ENCODE measurements around the gene PAQR6.

The PAQR6 gene

GRCh38 chr1:156247460-156248322 lies at the start of gene PAQR6:
Gene PAQR6, minus strand, starts transcription at chr1:156248056. Its CDS starts 1,325 bp downstream, at chr1:156246731.
- no peak for DNase-seq

GRCh38 chr1:156295391-156295947 lies 47.6 kb upstream of the PAQR6 start, which contains the start of gene GLMP:
Gene GLMP, minus strand, starts transcription at chr1:156295679. Its CDS starts 34 bp downstream, at chr1:156295645.
- DNase-seq: peak; percentile 59

- no peak for DNase-seq
Measured at GRCh38 chr1:156293895-156294294, 46.0 kb upstream of the PAQR6 start.

- no peak for DNase-seq
Measured at GRCh38 chr1:156293098-156293434, 45.2 kb upstream of the PAQR6 start.

- peak; percentile 29 for DNase-seq
Measured at GRCh38 chr1:156291226-156292061, 43.6 kb upstream of the PAQR6 start.

- no peak for DNase-seq
Measured at GRCh38 chr1:156289857-156290256, 42.0 kb upstream of the PAQR6 start.

- DNase-seq: no peak
Measured at GRCh38 chr1:156286061-156286460, 38.2 kb upstream of the PAQR6 start.

GRCh38 chr1:156285437-156285836 lies 37.6 kb upstream of the PAQR6 start:
- DNase-seq: no peak

- DNase-seq: no peak
Measured at GRCh38 chr1:156284757-156285156, 36.9 kb upstream of the PAQR6 start.

GRCh38 chr1:156284112-156284511 lies 36.3 kb upstream of the PAQR6 start, which contains the start of gene TMEM79:
Gene TMEM79, plus strand, starts transcription at chr1:156284325. Its CDS starts 902 bp downstream, at chr1:156285227.
- DNase-seq: no peak

- DNase-seq: no peak
Measured at GRCh38 chr1:156283521-156283920, 35.7 kb upstream of the PAQR6 start.

- DNase-seq: peak; percentile 98
Measured at GRCh38 chr1:156282479-156283222, 34.8 kb upstream of the PAQR6 start, which contains the start of gene SMG5. Gene SMG5, minus strand, starts transcription at chr1:156282825. Its CDS starts 145 bp downstream, at chr1:156282680.

- DNase-seq: no peak
Measured at GRCh38 chr1:156281693-156282478, 34.0 kb upstream of the PAQR6 start.

- DNase-seq: no peak
Measured at GRCh38 chr1:156281281-156281680, 33.4 kb upstream of the PAQR6 start.

GRCh38 chr1:156279837-156280236 lies 32.0 kb upstream of the PAQR6 start:
- DNase-seq: no peak

- DNase-seq: no peak
Measured at GRCh38 chr1:156276966-156277381, 29.1 kb upstream of the PAQR6 start.

GRCh38 chr1:156276532-156276931 lies 28.7 kb upstream of the PAQR6 start:
- DNase-seq: no peak

GRCh38 chr1:156270314-156270713 lies 22.5 kb upstream of the PAQR6 start:
- DNase-seq: no peak

GRCh38 chr1:156268336-156268735 lies 20.5 kb upstream of the PAQR6 start:
- no peak for DNase-seq

- DNase-seq: no peak
Measured at GRCh38 chr1:156266051-156266450, 18.2 kb upstream of the PAQR6 start.

- DNase-seq: no peak
Measured at GRCh38 chr1:156263288-156263655, 15.4 kb upstream of the PAQR6 start.

Measured in CD4-positive, alpha-beta T cell treated with Interleukin-10 for 1 hour (primary cell).